Keratinocyte (primary cell): ENCODE data around the gene CHI3L1.

Experiments
- EZH2 ChIP-seq: IDR thresholded peaks from one replicate; pipeline ENCODE4 v1.6.1; 2012; ENCODE audit warnings: inconsistent platforms, mild to moderate bottlenecking, low read length, moderate library complexity
- TF ChIP-seq, protein P1 (sequence below), 3 experiments: IDR thresholded peaks in 1 of 3; conservative IDR thresholded peaks in 1 of 3; optimal IDR thresholded peaks in 1 of 3; 2 replicates in 2 of 3; 3 replicates in 1 of 3; pipeline versions ENCODE3 to v1.5.1; 2011; ENCODE audit warnings: low read length in 3 of 3, mild to moderate bottlenecking in 3 of 3, moderate library complexity in 2 of 3, control low read depth in 1 of 3, inconsistent platforms in 1 of 3; ENCODE audit not compliant: insufficient read depth in 2 of 3; ENCODE audit errors: extremely low read depth in 1 of 3

DNA sequence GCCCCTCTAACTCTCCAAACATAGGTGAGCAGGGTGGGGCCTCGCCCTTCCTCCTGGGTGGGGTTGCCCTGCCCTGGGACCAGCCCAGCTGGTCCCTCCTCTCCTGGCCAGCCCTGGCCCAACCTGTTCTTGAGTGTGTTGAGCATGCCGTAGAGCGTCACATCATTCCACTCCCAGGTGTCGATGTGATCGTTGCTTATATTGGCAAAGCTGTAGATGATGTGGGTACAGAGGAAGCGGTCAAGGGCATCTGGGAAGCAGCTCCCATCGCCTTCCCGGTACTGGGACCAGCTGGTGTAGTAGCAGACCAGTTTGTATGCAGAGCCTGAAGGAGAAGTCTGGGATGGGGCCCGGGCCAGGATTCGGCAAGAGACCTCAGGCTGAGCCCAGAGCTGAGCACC lies 1.4 kb downstream of the CHI3L1 start:
- TF ChIP-seq, protein P1, sequence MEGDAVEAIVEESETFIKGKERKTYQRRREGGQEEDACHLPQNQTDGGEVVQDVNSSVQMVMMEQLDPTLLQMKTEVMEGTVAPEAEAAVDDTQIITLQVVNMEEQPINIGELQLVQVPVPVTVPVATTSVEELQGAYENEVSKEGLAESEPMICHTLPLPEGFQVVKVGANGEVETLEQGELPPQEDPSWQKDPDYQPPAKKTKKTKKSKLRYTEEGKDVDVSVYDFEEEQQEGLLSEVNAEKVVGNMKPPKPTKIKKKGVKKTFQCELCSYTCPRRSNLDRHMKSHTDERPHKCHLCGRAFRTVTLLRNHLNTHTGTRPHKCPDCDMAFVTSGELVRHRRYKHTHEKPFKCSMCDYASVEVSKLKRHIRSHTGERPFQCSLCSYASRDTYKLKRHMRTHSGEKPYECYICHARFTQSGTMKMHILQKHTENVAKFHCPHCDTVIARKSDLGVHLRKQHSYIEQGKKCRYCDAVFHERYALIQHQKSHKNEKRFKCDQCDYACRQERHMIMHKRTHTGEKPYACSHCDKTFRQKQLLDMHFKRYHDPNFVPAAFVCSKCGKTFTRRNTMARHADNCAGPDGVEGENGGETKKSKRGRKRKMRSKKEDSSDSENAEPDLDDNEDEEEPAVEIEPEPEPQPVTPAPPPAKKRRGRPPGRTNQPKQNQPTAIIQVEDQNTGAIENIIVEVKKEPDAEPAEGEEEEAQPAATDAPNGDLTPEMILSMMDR (optimal IDR thresholded peaks at IDR 0.05 in 1 of 3, IDR thresholded peaks at IDR 0.05 in 1 of 3, conservative IDR thresholded peaks at IDR 0.05 in 1 of 3; ENCODE audit: extremely low read depth in 1 of 3, insufficient read depth in 2 of 3, low read length in 3 of 3), result no peak
- TF ChIP-seq EZH2, result no peak
